SK-N-SH treated with all-trans-retinoic acid at 6 μM for 48 hours (cell line): ENCODE measurements around the gene CCDC40.

ENCODE experiments used
- BACH2 ChIP-seq: fragments of 250-450 bp; sonication (Bioruptor Pico); IDR thresholded peaks from 2 replicates; pipeline ENCODE4 v1.9.0; 2021; ENCODE audit warnings: mild to moderate bottlenecking, borderline replicate concordance
- ESRRG ChIP-seq: fragments of 250-450 bp; sonication (Bioruptor Pico); IDR thresholded peaks from 2 replicates; pipeline ENCODE4 v1.6.1; 2021; ENCODE audit warnings: mild to moderate bottlenecking
- SNAI2 ChIP-seq: fragments of 250-450 bp; sonication (Bioruptor Pico); IDR thresholded peaks from 2 replicates; pipeline ENCODE4 v1.5.0; 2020; ENCODE audit warnings: mild to moderate bottlenecking, moderate library complexity

DNA sequence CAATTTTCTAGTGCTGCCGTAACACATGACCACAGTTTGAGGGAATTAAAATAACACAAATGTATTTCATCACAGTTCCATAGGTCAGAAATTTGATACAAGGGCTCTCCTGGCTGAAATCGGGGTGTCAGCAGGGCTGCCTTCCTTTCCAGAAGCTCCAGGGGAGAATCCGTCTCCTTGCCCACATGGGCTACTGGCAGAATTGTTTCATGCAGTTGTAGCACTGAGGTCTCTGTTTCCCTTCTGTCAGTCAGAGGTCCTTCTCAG is 89.9 kb downstream of the CCDC40 start:
- TF ChIP-seq BACH2 (CRISPR knock-in tag) (no peak), ESRRG (CRISPR knock-in tag) (no peak), SNAI2 (CRISPR knock-in tag) (no peak)
